NCI-H2171 treated with DMSO at 0.1 percent for 48 hours (cell line): ENCODE results near the gene MEGF8.
A peak's percentile ranks its signal among the peaks of the same experiment; 100 is the strongest.

Source experiments
- DNase-seq: peaks from one replicate; lab custom pipeline; 2025; lab: John Stamatoyannopoulos, UW

Gene MEGF8, protein sequence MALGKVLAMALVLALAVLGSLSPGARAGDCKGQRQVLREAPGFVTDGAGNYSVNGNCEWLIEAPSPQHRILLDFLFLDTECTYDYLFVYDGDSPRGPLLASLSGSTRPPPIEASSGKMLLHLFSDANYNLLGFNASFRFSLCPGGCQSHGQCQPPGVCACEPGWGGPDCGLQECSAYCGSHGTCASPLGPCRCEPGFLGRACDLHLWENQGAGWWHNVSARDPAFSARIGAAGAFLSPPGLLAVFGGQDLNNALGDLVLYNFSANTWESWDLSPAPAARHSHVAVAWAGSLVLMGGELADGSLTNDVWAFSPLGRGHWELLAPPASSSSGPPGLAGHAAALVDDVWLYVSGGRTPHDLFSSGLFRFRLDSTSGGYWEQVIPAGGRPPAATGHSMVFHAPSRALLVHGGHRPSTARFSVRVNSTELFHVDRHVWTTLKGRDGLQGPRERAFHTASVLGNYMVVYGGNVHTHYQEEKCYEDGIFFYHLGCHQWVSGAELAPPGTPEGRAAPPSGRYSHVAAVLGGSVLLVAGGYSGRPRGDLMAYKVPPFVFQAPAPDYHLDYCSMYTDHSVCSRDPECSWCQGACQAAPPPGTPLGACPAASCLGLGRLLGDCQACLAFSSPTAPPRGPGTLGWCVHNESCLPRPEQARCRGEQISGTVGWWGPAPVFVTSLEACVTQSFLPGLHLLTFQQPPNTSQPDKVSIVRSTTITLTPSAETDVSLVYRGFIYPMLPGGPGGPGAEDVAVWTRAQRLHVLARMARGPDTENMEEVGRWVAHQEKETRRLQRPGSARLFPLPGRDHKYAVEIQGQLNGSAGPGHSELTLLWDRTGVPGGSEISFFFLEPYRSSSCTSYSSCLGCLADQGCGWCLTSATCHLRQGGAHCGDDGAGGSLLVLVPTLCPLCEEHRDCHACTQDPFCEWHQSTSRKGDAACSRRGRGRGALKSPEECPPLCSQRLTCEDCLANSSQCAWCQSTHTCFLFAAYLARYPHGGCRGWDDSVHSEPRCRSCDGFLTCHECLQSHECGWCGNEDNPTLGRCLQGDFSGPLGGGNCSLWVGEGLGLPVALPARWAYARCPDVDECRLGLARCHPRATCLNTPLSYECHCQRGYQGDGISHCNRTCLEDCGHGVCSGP (N-terminal part only)

DNA sequence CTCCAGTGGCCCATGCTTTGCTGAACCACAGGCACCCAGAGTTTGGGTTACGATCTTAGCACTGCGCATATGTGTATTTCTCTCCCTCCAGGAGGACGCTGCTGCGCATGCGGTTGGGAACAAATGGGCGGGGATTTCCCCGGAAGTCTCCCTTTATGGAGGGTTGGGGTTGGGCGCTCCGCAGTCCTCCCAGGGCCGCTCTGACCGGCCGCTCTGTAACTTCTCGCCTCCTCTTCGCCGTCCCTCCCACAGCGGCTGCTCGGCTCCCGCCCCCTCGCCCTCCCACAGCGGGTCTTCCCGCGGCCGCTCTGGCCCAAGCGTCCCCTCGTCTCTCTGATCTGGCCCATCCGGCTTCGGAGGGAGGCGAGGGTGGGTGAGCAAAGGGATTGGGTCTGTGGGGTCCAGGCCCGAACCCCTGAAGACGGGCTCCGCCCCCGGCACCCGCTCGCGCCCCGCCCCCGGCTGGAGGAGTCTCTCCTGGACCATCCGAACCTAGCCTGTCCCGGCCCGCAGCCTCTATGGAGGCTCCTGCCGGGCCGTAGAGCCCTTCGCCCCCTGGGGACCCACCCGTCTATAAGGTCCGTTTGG is at the start of gene MEGF8:
TSS of gene MEGF8 (plus strand) at position 328 of the 588 bp plus-strand sequence. CDS start 609 bp downstream, outside the sequence.
- DNase-seq = peak; percentile 100

DNA sequence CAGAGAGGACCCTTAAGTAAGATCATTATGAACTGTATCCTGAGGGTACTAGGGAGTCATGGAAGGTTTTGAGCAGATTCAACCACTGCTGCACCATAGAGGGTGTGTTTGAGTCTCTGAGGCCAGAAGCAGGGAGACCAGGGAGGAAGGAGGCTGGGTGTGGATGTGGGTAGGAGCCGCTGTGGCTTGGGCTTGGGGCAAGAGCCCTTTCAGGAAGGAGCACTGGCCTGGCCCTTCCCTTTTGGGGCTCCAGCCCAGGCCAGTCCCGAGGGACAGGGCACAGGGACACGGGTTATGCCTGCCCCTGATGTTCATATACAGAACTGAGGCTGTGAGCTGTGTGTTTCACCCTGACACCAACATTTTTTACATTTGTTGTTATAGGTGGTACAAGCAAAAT is 49.2 kb upstream of the MEGF8 start:
- no peak for DNase-seq

DNA sequence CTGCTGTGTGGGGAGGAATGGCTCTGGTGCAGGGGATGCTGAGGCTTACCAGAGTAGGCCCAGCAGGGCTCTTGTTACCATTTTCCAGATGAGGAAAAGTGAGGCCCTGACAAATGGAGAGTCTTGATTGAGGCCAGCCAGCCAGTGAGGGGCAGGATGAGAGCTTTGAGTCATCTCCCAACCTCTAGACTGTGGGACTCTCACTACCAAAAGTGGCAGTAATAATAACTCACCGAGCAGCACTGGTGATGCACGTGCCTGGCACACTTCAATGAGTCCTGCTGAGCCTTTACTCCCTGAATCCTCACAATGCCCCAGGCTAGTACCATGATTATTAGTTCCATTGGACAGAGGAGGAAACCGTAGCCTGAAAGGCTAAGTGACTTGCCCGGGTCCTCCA is 48.6 kb upstream of the MEGF8 start:
- DNase-seq = no peak

DNA sequence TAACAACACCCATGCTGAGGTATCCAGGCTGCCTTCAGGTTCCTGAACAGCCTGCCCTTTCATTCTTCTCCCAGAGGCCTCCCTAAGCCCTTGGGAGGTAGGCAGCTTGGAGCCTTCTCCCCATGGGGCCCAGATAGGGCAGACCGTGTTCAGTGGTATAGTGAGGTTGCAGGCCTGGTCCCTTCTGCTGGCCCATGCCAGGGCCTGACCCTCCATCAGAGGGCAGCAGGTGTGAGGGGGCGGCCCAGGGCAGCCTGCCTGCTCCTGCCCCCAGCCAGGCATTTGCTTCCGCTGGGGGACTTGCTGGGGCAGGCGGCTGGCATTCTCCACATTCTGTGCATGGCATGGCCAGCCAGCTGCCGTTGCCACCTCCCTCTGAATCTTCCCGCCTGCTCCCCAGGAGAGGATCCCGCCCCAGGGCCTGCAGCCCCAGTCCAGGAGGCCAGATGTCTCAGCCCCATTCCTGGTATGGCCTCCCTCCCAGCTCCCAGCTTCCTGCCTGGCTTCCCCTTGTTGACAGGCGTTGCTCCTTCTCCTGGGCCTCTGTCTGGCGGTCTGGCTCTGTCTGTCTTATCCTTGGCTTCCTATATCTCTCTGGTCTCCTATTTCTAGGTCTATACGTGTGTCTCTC is 47.5 kb upstream of the MEGF8 start:
- peak; percentile 64 for DNase-seq

DNA sequence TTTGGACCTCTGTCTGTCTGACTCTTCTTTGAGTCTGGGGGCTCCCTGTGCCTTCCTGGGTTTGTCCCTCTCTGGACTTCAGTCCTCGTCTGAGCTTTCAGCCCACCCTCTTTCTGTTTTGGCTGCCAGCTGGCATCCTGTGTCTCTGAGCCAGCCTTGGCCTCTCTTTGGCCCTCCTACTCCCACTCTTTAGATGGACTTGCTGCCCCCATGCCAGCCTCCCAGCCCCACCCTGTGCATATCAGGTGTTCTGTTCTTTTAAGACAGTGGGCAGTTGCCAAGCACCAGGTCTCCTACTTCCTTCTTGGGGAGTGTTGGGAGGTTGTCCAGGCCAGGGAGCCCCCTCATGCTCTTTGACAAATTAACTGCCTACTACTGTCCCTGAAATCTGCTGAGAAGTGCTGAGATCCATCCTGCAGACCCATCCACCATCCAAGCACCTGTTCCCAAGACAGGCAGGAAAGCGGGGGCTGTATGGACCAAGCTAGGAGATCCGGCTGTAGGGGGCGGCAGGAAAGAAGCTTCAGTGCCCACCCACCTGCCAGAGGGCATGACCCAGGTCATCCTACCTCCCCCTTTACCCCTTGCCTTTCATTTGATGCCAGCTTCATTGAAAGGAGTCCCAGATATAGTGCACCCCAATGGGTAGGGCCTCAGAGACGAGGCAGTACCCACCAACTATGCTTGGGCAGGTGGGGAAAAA is 46.8 kb upstream of the MEGF8 start:
- no peak for DNase-seq

DNA sequence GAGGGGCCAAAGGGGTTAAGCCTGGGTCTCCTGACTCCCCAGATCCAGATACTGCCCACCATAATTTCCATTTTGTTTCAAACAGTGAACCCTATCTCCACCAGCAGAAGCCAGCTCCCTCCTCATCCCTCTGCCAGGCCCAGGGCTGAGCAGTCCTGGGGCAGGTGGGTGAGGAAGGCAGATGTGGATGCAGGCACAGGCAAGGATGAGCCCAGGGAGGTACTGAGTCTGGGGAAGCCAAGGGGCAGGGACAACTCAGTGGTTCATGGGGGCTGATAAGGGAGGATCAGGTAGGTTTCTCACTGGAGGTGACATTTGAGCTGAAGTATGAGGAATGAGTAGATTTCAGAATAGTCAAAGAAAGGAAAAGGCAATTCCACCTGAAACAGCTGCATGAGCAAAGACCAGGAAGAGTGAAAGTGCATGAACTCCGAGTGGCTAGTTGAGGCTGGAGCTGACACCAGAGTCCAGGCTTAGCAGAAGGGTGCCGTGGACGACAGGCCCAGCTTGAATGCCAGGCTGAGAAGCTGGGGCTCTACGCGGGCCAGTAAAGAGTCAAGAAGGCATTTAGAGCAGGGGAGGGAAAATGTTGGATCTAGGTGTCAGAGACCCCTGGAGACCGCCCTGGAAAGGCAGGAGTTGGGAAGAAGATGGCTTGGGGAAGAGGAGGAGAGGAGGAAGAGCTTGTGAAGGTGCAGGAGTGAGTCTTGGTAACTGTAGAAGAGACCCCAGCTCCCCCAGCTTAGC is 46.1 kb upstream of the MEGF8 start:
- DNase-seq = no peak

DNA sequence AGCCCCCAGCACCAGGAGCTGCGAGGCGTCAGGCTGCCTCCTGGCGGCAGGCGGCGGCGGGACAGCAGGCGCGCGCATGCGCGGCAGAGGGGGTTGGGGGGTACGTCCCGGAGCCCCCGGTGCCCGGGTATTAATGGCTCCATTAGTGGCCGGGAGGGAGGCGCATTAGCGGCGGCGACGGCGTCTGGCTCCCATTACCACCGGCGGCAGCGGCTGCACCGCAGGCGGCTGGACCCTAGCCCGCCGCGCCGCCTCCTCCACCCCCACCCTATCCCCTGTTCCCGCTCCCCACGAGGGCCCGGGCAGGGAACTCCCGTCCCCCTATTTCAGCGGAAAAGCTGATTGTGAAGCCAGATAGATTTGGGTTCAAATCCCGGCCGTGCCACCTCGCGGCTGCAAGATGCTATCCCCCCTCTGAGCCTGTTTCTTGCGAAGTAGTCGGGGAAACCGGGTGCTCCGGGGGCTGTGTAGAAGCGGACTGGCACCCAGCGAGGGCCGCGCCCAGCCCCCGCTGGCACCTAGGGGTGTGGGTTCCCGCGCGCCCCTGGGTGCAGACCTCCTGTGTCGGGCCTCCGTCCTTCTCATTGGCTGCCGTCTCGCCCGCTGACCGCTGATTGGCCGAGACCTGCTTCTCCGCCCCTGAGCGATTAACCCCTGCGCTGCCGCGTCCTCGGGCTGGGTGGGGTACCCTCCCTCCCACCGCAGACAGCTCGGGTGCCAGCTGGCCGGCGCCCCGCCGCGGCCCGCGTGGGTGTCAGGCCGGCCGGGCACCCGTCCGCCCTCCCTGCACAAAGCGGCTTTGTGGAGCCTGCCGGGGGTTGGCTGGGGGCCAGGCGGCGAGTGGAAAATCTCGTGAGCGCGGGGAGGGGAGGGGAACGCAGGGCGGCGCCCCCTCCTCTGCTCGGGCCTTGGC is 45.3 kb upstream of the MEGF8 start:
- DNase-seq = peak; percentile 94

DNA sequence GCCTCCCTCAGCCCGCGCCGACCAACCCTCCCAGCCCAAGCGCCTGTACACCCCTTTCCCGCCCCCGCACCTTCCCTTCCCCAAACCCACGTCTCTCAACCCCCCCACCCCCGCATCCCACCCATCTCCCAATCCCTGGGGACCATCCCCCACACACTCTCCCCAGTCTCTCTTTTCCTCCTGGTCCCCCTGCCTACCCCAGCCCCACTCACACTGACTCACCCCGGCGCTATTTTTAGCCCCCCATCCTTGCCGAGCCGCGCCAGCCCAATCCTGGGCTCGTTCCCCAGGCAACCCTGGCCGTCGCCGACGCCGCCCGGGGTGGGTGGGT is 44.7 kb upstream of the MEGF8 start:
- DNase-seq = no peak

DNA sequence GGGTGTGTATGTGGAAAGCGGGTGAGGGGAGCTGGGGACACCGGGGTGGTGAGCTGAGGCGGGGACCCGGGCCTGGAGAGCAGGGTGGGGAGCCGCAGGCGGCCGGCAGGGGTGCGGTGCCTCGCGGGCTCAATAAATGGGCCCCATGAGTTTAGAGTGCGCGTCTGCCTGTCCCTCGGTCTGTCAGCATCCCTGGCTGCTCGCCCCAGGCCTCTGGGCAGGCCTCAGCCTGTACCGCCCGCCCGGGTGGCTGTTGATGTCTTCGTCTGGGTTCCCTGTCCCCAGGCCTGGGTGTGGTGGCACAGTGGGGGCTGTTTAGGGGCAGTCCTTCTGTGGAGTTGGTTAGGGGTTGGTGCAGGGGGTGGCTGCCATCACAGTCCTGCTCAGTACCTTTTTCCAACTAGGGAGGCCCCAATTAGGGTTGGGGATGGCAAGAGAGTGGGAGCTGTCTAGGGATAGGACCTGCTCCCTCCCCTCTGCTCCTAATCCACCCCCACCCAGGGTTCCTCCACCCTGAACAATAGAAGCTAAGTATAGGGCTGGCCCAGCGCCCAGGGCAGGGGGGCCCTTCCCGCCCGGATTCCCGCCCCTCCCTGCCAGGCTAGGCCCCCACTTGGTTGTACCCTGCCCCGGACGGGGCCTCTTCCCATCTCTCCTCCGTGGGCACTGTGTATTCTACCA is 44.1 kb upstream of the MEGF8 start:
- DNase-seq = peak; percentile 77

DNA sequence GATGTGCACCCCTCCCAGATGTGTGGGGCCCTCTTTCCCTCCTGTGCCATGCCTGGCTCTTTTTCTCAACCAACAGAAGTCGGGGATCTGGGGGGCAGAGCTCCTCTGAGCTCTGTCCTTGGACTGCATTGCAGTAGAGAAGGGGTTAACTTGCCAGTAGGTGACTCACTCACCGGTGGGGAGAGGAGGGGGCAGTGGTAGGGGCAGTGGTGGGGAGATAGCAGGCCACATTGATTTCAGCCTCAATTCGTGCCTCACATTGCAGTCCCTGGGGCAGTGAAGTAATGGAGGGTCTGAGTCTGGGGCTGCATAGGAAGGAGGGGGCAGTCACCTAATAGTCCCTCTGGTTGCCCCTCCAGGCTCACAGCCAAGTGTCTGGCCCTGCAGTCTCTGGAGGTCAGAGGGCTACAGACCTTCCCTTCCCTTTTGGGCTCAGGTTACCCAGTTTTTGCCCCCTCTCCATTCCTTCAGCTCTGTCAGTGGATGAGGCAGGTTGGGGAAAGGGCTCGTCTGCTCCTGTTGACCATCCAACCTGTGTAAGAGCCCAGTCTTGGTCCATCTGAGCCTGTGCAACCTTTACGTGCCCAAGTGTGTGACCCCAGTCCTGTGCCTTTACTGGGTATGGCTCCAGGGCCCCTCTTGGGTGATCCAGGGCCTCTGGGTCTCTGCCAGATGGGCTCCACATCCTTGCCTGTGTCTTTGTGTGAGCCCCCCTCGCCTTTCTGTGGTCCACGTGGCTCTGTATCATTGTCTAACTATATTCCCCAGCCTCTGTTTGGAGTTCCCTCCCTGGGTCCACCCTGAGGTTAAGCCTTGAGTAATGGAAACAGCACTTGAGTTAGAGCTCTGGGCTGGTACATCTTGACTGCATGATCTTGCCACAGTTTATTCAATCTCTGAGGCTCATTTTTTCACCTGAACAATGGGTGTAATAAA is 43.3 kb upstream of the MEGF8 start:
- DNase-seq = peak; percentile 54

DNA sequence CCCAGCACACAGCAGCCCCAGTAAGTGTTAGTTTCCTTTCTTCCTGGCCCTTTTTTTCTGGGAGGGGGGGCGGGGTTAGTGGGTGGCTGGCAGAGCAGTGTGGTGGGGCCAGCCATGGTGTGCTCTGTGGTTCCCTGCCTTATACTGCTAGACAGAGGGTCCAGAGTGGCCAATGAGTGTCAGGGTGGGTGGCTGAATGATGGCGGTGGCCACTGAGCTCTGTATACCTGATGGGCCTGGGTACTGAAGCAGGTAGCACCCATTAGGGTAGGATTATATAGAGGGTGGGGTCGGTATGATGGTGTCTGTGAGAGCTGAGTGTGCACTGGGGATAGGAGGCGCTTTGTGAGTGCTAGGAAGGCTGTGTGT is 42.6 kb upstream of the MEGF8 start:
- DNase-seq = no peak

DNA sequence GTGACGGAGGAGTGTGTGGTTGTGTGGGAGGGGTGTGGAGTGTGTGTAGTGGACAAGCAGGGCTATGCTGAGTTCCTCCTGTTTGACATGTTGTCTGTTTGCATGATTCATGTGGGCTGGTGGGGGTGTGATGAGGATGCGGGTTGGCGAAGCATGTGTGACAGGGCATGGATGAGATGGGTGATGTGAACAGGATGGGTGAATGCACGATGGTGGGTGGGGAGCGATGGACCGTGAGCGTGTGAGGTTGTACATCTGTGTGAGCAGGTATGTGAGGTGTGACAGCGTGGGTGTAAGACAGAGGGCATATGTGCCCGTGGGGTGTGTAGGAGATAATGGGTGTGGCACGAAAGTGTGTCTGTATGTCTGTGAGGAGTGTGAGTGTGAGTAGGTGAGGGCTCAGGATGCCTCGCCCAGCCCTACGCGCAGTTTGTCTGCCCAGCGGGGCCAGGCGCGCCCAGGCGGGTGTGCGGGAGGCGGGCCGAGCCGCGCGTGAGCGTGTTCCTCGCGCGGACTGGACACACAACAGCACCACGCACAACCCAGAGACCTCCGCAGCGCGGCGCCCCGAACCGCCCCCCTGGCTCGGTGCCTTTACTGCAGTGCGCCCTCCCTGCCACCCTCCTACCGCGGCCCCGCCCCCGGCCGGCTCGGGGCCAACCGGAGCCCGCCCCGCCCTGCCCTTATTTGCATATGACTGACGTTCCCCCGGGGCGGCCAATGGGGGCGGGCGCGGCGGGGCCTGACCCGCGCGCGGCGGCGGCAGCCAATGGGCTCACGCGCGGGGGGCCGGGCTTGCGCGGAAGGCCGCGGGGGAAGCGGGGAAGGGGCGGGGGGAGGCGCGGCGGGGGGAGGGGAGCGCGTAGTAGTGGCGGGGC is 42.0 kb upstream of the MEGF8 start:
- DNase-seq = peak; percentile 92

DNA sequence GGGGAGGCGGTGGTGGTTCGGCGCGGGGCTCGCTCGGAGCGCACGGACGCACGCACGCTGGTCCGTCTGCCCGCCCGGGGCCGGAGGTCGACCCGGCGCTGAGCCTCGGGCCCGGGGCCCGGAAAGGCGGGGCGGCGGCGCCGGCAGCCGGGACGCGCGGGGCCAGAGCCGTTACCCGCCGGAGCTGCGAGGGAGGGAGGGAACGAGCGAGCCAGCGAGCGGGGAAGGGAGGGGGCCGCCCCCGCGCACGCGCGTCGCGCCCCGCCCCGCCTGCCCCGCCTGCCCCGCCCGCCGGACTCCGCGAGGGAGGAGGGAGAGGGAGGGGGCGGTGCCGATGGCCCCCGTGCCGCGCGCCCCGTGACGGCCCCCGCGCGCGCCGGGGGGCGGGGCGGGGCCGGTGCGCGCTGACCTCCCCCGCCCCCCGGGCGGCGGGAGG is 41.4 kb upstream of the MEGF8 start:
- DNase-seq = peak; percentile 64

DNA sequence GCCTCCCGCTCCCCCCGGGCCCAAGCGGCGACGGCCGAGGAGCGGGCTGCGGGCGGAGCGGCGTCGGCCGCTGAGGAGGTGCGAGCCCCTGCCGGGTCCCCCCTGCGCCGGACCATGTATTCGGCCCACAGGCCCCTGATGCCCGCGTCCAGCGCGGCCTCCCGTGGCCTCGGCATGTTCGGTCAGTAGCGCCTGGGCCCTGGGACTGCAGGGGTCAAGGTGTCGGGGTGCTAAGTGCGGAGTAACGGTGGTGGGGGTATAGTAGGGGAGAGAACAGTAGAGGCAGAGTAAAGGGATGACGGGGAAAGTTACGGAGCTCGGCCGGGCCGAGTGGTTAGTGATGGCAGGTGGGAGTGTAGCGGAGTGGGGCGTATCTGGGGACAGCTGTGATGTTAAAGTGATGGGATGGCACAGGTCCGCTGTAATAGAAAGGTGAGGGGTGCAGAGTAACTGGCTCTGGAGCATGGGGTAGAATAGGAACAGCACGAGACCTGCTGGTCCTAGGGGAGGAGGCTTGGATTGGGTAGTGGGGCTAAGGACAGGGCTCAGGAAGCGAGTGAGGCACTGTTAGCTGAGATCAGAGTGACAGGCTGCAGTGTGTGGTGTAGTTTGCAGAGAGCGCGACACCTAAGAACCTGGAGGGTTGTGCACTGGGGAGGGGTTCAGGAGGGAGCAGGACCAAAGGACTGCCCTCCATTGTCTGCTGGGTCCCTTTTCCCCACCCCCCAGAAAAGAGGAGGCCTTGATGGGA is 40.7 kb upstream of the MEGF8 start:
- peak; percentile 42 for DNase-seq

DNA sequence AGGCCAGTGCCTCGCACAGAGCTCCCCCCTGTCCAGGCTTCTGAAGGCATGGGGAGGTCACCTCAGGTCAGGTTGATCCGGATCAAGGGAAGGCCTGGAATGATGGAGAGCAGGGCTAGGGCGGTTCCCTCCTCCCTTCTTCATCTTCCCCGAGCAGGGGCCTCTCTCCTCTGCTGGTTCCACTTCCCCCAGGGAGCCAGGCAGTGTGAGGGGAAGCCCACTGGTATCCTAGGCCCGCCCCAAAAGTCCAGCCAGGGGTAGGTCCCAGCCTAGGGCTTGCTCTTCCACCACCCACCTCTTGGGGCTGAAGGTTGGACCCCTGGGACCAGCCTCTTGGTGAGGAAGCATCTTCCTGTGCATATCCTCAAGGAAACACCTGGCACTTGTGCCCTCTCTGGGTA is 39.9 kb upstream of the MEGF8 start:
- no peak for DNase-seq

DNA sequence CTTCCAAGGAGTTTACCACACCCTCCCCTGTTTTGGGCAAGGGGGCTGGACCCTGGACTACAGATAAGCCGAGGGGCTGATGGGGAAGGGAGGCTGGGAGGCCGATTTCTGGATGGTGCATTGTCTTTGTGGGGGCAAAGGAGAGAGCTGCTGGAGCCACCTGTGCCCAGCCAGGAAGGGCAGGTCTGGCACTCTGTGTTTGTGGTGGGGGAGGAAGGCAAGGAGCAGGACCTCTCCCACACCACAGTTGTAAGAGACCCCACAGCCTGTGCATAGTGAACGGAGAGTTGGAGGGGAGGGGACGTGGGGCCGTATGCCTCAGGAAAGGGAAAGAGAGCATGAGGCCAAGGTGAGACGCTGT is 39.5 kb upstream of the MEGF8 start:
- no peak for DNase-seq
